OCI-LY1 (cell line): ENCODE measurements around the gene ARL11.

ENCODE experiments used
- EZH2 ChIP-seq: fragments of 200-600 bp; sonication (generic), shearing (Covaris generic); IDR thresholded peaks from 2 replicates; pipeline ENCODE4 v1.8.0; 2017; ENCODE audit warnings: borderline replicate concordance, mixed run types, mild to moderate bottlenecking, antibody characterized with exemption, low read length, moderate library complexity, mixed read lengths
- TF ChIP-seq, protein P1 (sequence below): fragments of 200-600 bp; sonication (generic), shearing (Covaris generic); IDR thresholded peaks from 2 replicates; pipeline ENCODE4 v1.5.1; 2017; ENCODE audit warnings: mild to moderate bottlenecking, antibody characterized with exemption, low read length, moderate library complexity, mixed read lengths

DNA sequence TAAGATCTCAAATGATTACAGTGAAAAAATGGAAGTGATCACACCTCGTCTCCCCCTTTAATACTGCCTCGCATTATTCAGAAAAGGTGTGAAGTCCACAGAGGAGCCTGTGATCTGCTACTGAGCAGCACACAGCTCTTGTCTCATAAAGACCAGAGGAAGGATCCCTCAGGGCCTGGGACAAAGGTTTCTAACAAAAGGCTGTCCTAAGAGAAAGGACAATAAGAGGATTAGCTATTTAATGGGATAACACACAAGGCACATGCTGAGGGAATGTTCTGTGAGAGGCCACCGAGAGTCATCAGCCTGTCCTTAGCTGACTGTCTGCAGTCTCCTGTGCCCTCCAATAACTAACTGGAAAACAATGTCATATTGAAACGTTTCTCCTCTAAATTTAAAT lies 36.3 kb downstream of the ARL11 start:
- TF ChIP-seq, protein P1, sequence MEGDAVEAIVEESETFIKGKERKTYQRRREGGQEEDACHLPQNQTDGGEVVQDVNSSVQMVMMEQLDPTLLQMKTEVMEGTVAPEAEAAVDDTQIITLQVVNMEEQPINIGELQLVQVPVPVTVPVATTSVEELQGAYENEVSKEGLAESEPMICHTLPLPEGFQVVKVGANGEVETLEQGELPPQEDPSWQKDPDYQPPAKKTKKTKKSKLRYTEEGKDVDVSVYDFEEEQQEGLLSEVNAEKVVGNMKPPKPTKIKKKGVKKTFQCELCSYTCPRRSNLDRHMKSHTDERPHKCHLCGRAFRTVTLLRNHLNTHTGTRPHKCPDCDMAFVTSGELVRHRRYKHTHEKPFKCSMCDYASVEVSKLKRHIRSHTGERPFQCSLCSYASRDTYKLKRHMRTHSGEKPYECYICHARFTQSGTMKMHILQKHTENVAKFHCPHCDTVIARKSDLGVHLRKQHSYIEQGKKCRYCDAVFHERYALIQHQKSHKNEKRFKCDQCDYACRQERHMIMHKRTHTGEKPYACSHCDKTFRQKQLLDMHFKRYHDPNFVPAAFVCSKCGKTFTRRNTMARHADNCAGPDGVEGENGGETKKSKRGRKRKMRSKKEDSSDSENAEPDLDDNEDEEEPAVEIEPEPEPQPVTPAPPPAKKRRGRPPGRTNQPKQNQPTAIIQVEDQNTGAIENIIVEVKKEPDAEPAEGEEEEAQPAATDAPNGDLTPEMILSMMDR = no peak
- no peak for TF ChIP-seq EZH2
